Measurements from ENCODE around the gene GPRC5B. TPM values are rescaled to one million over a fixed set of nuclear protein-coding genes. Genes with fewer than 3 reads are reported as not detected.

GPRC5B gene
- total and polyA plus RNA-seq, 8 donors: 10.3 to 46.9 (median 39.3) TPM

- H3K9me3 ChIP-seq: no peaks in the 10 kb centered on the region
- no peak overlapping the region for H3K4me3 ChIP-seq
- TF ChIP-seq, protein P1, sequence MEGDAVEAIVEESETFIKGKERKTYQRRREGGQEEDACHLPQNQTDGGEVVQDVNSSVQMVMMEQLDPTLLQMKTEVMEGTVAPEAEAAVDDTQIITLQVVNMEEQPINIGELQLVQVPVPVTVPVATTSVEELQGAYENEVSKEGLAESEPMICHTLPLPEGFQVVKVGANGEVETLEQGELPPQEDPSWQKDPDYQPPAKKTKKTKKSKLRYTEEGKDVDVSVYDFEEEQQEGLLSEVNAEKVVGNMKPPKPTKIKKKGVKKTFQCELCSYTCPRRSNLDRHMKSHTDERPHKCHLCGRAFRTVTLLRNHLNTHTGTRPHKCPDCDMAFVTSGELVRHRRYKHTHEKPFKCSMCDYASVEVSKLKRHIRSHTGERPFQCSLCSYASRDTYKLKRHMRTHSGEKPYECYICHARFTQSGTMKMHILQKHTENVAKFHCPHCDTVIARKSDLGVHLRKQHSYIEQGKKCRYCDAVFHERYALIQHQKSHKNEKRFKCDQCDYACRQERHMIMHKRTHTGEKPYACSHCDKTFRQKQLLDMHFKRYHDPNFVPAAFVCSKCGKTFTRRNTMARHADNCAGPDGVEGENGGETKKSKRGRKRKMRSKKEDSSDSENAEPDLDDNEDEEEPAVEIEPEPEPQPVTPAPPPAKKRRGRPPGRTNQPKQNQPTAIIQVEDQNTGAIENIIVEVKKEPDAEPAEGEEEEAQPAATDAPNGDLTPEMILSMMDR (IDR thresholded peaks at IDR 0.05): no peak
- intact Hi-C loops (cut with DNase I): no loop called here
- no peaks in the 10 kb centered on the region for H3K27me3 ChIP-seq
- no peaks in the 10 kb centered on the region for H3K4me1 ChIP-seq
- no peaks in the 10 kb centered on the region for H3K36me3 ChIP-seq
- ATAC-seq (no peak), DNase-seq (no peak)
- no peak overlapping the region for H3K27ac ChIP-seq
Observed at GRCh38 chr16:19841184-19841583, 43.5 kb downstream of the GPRC5B start.

DNA sequence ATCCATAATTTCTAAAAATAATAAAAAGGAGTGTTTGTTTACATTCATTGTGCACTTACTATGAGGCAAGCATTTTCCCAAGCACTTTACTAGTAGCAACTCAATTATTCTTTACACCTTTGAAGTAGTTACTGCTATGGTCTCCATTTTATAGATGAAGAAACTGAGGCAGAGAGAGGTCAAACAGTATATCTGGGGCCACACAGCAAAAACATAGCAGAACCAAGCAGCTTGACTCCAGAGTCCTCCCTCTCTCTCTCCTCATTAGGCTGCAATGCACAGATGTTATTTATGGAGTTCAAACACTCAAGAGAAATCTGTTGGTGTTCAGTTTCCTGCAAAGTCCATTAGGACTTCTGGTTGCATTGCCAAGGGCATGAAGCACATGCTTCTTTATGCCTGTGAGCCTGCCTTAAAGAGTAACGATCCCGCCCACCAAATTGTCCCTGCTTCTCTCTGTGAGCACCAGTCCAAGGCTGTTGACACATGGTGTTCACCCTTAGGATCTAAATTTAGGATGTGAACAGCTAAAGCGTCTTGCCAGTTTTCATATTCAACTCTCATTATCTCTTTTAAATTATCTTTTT lies 44.0 kb downstream of the GPRC5B start:
- Histone ChIP-seq H3K27ac (no peak overlapping the region), H3K4me1 (no peaks in the 10 kb centered on the region), H3K36me3 (no peaks in the 10 kb centered on the region), H3K27me3 (no peaks in the 10 kb centered on the region), H3K4me3 (no peak overlapping the region), H3K9me3 (no peaks in the 10 kb centered on the region)
- ATAC-seq: no peak
- DNase-seq: peak in 2 of 4 donors; percentile 20 to 40
- intact Hi-C loops (cut with DNase I): no loop called here
- TF ChIP-seq, protein P1 (IDR thresholded peaks at IDR 0.05): no peak

DNA sequence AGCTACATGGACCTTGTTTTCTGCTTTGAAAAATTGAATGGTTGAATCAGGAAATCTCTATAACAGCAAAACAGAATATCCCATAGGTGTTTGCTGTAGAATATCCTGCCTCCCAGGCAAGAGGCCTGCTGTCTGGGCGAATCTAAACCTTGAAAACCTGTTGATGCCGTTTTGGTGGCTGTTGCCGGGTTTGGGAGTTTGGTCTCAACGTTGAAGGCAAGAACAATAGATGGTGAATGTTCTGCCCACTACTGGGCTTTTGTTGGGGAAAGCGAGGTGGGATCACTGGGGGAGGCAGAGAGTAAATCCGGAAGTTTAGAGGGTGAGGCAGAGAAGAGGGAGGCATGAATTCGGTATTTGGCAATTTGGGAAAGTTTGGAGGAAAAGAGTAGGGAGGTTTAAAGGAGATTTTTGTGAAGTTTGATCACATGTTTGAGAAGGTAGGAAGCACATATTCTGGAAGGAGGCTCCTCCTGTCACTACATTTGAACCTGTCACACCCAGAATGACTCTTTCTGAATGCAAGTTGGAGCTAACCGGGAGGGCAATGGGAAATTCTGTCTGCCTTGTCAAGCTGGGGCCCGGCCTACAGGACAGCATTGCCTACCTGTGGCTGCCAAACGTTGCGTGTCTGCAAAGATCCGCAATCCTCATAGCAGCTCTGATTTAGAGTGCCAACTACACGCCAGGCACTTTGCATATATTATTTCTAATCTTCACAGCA lies 46.5 kb downstream of the GPRC5B start:
- H3K27me3 ChIP-seq: no peaks in the 10 kb centered on the region
- intact Hi-C loops (cut with DNase I): no loop called here
- TF ChIP-seq, protein P1 (IDR thresholded peaks at IDR 0.05): no peak
- H3K9me3 ChIP-seq: no peaks in the 10 kb centered on the region
- no peak for DNase-seq
- no peaks in the 10 kb centered on the region for H3K36me3 ChIP-seq
- H3K4me1 ChIP-seq: no peaks in the 10 kb centered on the region
- no peak overlapping the region for H3K4me3 ChIP-seq
- no peak for ATAC-seq
- H3K27ac ChIP-seq: no peak overlapping the region

- ATAC-seq: no peak
- H3K9me3 ChIP-seq: no peaks in the 10 kb centered on the region
- H3K27ac ChIP-seq: no peak overlapping the region
- no peak overlapping the region for H3K4me3 ChIP-seq
- intact Hi-C loops (cut with DNase I): no loop called here
- TF ChIP-seq, protein P1 (IDR thresholded peaks at IDR 0.05): no peak
- H3K36me3 ChIP-seq: no peaks in the 10 kb centered on the region
- H3K4me1 ChIP-seq: no peaks in the 10 kb centered on the region
- H3K27me3 ChIP-seq: no peaks in the 10 kb centered on the region
- no peak for DNase-seq
Observed at GRCh38 chr16:19837331-19837980, 47.2 kb downstream of the GPRC5B start.

GRCh38 chr16:19835968-19836421 lies 48.7 kb downstream of the GPRC5B start:
- intact Hi-C loops (cut with DNase I): no loop called here
- Histone ChIP-seq H3K4me3 (no peak overlapping the region), H3K9me3 (no peaks in the 10 kb centered on the region), H3K27ac (no peak overlapping the region), H3K4me1 (no peaks in the 10 kb centered on the region), H3K36me3 (no peaks in the 10 kb centered on the region), H3K27me3 (no peaks in the 10 kb centered on the region)
- DNase-seq (no peak), ATAC-seq (no peak)
- TF ChIP-seq, protein P1 (IDR thresholded peaks at IDR 0.05): no peak

Data from left lung (tissue), 10 donors.